HEK293 (cell line): ENCODE measurements around the gene TXN2.

Source experiments
- CTCF ChIA-PET: fragments of 350-600 bp; formaldehyde crosslinking; extraction: SDS; loops from one replicate; lab custom pipeline; 2021; ENCODE audit warnings: antibody characterized with exemption; lab: Yijun Ruan, JAX
- POLR2A ChIA-PET: fragments of 300-600 bp; formaldehyde crosslinking; extraction: SDS; loops from one replicate; lab custom pipeline; 2020; ENCODE audit warnings: antibody characterized with exemption, inconsistent platforms; lab: Yijun Ruan, JAX
- H3K27ac ChIP-seq: fragments of 200-500 bp; sonication (Bioruptor generic); 2 replicates; pipeline ENCODE4 v1.5.1; 2014; ENCODE audit warnings: low read depth, low read length, control low read depth, inconsistent platforms; ENCODE audit errors: extremely low read depth
- H3K36me3 ChIP-seq, 2 experiments: fragments of 200-500 bp in 1 of 2; sonication (Bioruptor generic) in 1 of 2; 1 replicate in 1 of 2; 2 replicates in 1 of 2; pipeline ENCODE4 v1.5.1; 2014 to 2017; ENCODE audit warnings: inconsistent platforms in 2 of 2, low read length in 2 of 2; ENCODE audit not compliant: control insufficient read depth in 2 of 2, insufficient read depth in 1 of 2
- H3K4me1 ChIP-seq: fragments of 200-500 bp; sonication (Bioruptor generic); 2 replicates; pipeline ENCODE4 v1.5.1; 2014; ENCODE audit warnings: mild to moderate bottlenecking, low read length, inconsistent platforms; ENCODE audit not compliant: control insufficient read depth, insufficient read depth
- H3K4me3 ChIP-seq: 2 replicates; pipeline ENCODE4 v1.5.1; 2011; ENCODE audit warnings: low read depth, mild to moderate bottlenecking, control low read depth, low read length, moderate library complexity
- H3K9me3 ChIP-seq: fragments of 200-500 bp; sonication (Bioruptor generic); 2 replicates; pipeline ENCODE4 v1.5.1; 2014; ENCODE audit warnings: low read depth, low read length, inconsistent platforms; ENCODE audit not compliant: control insufficient read depth, insufficient read depth
- SCRT2 ChIP-seq: fragments of 450-650 bp; formaldehyde crosslinking; IDR thresholded peaks from 2 replicates; pipeline ENCODE4 v1.5.1; 2016; ENCODE audit warnings: missing biosample characterization, missing genetic modification characterization
- YY2 ChIP-seq: fragments of 450-650 bp; formaldehyde crosslinking; IDR thresholded peaks from 2 replicates; pipeline ENCODE4 v1.5.1; 2016; ENCODE audit warnings: missing biosample characterization, missing genetic modification characterization
- ZBTB17 ChIP-seq: fragments of 450-650 bp; formaldehyde crosslinking; IDR thresholded peaks from 2 replicates; pipeline ENCODE4 v1.5.1; 2016; ENCODE audit warnings: missing biosample characterization, missing genetic modification characterization
- ZBTB8A ChIP-seq: fragments of 450-650 bp; formaldehyde crosslinking; IDR thresholded peaks from 2 replicates; pipeline ENCODE4 v1.5.1; 2016; ENCODE audit warnings: missing biosample characterization, missing genetic modification characterization
- ZNF37A ChIP-seq: fragments of 450-650 bp; IDR thresholded peaks from 2 replicates; pipeline ENCODE4 v1.5.1; 2018; ENCODE audit warnings: missing biosample characterization, missing genetic modification characterization
- ZNF404 ChIP-seq: fragments of 450-650 bp; formaldehyde crosslinking; IDR thresholded peaks from 2 replicates; pipeline ENCODE4 v1.5.1; 2017; ENCODE audit warnings: missing biosample characterization, missing genetic modification characterization
- ZNF510 ChIP-seq: fragments of 450-650 bp; formaldehyde crosslinking; IDR thresholded peaks from 2 replicates; pipeline ENCODE4 v1.5.1; 2018; ENCODE audit warnings: mild to moderate bottlenecking, missing genetic modification characterization, missing biosample characterization; ENCODE audit not compliant: insufficient replicate concordance
- ZNF585B ChIP-seq: fragments of 450-650 bp; formaldehyde crosslinking; IDR thresholded peaks from 2 replicates; pipeline ENCODE4 v1.5.1; 2016; ENCODE audit warnings: missing biosample characterization, missing genetic modification characterization
- ZNF596 ChIP-seq: fragments of 450-650 bp; IDR thresholded peaks from 2 replicates; pipeline ENCODE4 v1.5.0; 2018; ENCODE audit warnings: missing biosample characterization, mild to moderate bottlenecking, missing genetic modification characterization, moderate library complexity
- ZNF600 ChIP-seq: fragments of 450-650 bp; formaldehyde crosslinking; IDR thresholded peaks from 2 replicates; pipeline ENCODE4 v1.5.1; 2016; ENCODE audit warnings: missing biosample characterization, missing genetic modification characterization
- ZNF660 ChIP-seq: fragments of 450-650 bp; IDR thresholded peaks from 2 replicates; pipeline ENCODE4 v1.5.1; 2018; ENCODE audit warnings: missing biosample characterization, mild to moderate bottlenecking, missing genetic modification characterization
- ZNF791 ChIP-seq: fragments of 450-650 bp; formaldehyde crosslinking; IDR thresholded peaks from 2 replicates; pipeline ENCODE4 v1.5.1; 2016; ENCODE audit warnings: missing biosample characterization, missing genetic modification characterization
- ZXDB ChIP-seq: fragments of 450-650 bp; formaldehyde crosslinking; IDR thresholded peaks from 2 replicates; pipeline ENCODE4 v1.5.1; 2016; ENCODE audit warnings: missing biosample characterization, missing genetic modification characterization
- TF ChIP-seq, protein P1 (sequence below): fragments of 450-650 bp; formaldehyde crosslinking; IDR thresholded peaks from 2 replicates; pipeline ENCODE4 v1.5.1; 2016; ENCODE audit warnings: missing biosample characterization, missing genetic modification characterization
- TF ChIP-seq, protein P2 (sequence below): fragments of 450-650 bp; formaldehyde crosslinking; IDR thresholded peaks from 2 replicates; pipeline ENCODE4 v1.5.1; 2016; ENCODE audit warnings: missing biosample characterization, missing genetic modification characterization
- TF ChIP-seq, protein P3 (sequence below): fragments of 450-650 bp; formaldehyde crosslinking; IDR thresholded peaks from 2 replicates; pipeline ENCODE4 v1.5.1; 2016; ENCODE audit warnings: missing biosample characterization, missing genetic modification characterization, low read depth
- TF ChIP-seq, protein P4 (sequence below): fragments of 450-650 bp; formaldehyde crosslinking; IDR thresholded peaks from 2 replicates; pipeline ENCODE4 v1.5.1; 2016; ENCODE audit warnings: missing biosample characterization, missing genetic modification characterization

TXN2 gene

DNA sequence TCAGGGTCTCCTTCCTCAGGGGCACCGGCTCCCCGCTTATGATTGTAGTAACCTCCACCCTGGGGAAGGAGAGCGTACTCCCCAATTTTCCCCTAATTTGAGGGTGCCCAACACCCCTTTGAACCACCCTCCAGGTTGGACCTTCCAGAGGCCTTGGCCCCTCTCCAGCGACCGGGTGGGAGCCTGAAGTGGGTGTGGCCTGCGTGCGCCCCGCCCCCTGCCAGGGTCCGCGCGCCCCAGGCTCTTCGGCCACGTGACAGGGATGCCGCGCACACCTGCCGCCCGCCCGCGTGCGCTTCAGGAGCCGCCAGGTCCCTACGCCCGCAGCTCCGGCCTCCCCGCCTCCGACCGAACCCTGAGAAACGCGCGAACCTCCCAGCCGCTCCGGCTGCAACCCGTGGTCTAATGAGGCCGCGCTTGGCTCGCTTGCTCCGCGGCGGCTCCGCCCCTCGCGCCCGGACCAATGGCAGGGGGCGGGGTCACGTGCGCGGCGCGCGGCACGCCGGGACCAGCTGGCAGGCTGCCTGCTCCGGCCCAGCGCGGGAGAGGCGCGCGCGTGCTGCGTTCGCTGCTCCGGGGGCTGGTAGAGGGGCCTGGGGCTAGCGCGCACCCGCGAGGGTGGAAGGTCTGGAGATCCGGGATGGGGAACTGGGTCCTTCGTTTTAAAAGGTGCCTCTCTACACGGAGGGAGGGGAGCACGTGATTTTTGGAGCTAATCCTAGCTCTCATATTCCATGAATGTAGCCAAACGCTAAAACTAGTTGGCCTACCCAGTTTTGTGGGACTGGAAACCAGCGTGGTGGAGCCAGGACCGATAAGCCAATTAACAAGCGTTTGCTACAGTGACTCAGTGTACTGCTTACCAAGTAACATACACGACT is 25.4 kb upstream of the TXN2 start, which contains the start of gene FOXRED2 (continued):
- TF ChIP-seq ZNF37A (tag by site-specific recombination): no peak
- TF ChIP-seq ZNF596 (tag by site-specific recombination): peak; percentile 37; the same call in 1 of the 2 replicates

DNA sequence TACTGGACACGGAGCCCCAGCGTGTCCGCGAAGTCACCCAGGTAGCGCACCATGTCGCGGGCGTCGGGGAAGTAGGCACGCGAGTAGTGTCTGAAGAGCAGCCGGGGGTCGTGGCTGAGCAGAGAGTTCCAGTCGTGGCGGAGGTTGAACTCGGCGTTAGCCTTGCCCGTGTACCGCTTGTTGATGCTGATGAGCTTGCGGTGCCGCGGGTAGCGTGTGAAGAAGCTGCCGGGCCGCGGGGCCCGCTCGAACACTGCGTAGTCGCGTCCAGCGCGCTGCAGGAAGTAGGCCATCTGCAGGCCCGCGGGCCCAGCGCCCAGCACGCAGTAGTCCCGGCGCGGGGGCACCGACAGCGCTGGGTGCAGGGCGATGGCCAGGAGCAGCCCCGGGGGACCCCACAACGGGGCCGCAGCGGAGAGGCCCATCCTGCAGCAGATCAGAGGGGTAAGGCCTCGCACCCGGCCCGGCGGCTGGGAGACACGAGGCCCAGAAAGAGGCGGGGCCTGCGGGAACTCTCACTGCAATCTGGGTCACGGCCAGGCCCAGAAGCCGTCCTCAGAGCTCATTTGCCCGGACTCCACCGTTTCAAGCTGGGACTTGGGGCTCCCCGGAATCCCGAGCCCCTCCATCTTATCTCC is 24.7 kb upstream of the TXN2 start:
- H3K4me1 ChIP-seq: peaks cover 3% of the 10 kb centered on the region; the same call in 1 of the 2 replicates
- peak overlapping the region; percentile 58 for H3K4me3 ChIP-seq
- H3K27ac ChIP-seq: peak overlapping the region; percentile 85
- ChIA-PET POLR2A (interaction anchor here (1.0 to 5.9 kb wide), 8 partner anchors 9 to 267 kb away, joined by 3 to 35 read pairs (median 6); partner anchors contain the start of genes APOL2, EIF3D and TXN2), CTCF (no interaction called here)
- TF ChIP-seq ZXDB (0 out of 2 replicates have a peak, but pooled peaks have one; percentile 11), ZNF585B (tag by site-specific recombination) (no peak), ZBTB8A (peak; percentile 75)
- peaks cover 20 to 64% of the 10 kb centered on the region in 2 experiments for H3K36me3 ChIP-seq
- H3K9me3 ChIP-seq: no peaks in the 10 kb centered on the region

DNA sequence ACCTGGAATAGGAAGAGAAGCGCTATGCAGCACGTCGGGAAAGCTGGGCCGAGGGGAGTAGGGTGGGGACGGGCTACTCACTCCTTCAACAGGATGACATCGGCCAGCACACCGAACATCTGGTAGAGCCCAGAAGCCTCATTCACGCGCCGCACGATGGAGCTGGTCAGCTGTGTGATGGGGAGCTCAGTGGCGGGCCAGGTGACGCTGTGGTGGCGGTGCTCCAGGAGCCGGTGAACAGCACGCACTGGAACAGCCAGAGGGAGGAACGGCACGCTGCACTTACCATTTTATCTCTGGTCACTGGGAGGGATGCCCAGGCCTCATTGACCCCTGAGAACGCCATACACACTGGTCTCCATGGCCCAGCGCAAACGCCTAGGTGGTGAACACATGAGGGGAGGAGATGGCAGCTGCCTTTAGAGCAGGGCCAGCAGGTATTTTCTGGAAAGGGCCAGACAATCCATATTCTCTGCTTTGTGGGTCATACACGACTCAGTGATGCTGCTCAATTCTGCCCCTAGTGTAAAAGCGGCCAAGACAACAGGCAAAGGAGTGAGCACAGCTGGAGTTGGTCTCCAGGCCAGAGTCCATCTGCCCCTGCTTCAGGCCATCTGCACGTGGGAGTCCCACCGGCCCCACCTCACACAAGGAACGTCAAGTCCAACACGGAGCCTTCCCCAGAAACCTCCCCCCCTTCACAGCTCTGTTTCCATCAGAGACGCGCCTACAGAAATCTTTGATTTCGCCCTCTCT is 16.6 kb upstream of the TXN2 start:
- TF ChIP-seq ZBTB17 (tag by site-specific recombination) (no peak), ZNF510 (tag by site-specific recombination) (no peak), ZNF791 (tag by site-specific recombination) (no peak), ZNF660 (tag by site-specific recombination) (no peak), ZNF600 (tag by site-specific recombination) (no peak)
- TF ChIP-seq, protein P1, sequence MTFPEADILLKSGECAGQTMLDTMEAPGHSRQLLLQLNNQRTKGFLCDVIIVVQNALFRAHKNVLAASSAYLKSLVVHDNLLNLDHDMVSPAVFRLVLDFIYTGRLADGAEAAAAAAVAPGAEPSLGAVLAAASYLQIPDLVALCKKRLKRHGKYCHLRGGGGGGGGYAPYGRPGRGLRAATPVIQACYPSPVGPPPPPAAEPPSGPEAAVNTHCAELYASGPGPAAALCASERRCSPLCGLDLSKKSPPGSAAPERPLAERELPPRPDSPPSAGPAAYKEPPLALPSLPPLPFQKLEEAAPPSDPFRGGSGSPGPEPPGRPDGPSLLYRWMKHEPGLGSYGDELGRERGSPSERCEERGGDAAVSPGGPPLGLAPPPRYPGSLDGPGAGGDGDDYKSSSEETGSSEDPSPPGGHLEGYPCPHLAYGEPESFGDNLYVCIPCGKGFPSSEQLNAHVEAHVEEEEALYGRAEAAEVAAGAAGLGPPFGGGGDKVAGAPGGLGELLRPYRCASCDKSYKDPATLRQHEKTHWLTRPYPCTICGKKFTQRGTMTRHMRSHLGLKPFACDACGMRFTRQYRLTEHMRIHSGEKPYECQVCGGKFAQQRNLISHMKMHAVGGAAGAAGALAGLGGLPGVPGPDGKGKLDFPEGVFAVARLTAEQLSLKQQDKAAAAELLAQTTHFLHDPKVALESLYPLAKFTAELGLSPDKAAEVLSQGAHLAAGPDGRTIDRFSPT (tag by site-specific recombination): no peak
- TF ChIP-seq, all 188 proteins: peak for 0
- CTCF ChIA-PET: interaction anchor here (0.6 to 1.2 kb wide), 3 partner anchors 12 to 193 kb away, joined by 3 to 7 read pairs (median 4); no protein-coding TSS in a partner anchor
- POLR2A ChIA-PET: no interaction called here
- Histone ChIP-seq H3K4me1 (no peaks in the 10 kb centered on the region), H3K9me3 (no peaks in the 10 kb centered on the region), H3K4me3 (no peak overlapping the region), H3K27ac (no peak overlapping the region), H3K36me3 (peaks cover 40 to 95% of the 10 kb centered on the region in 2 experiments)

DNA sequence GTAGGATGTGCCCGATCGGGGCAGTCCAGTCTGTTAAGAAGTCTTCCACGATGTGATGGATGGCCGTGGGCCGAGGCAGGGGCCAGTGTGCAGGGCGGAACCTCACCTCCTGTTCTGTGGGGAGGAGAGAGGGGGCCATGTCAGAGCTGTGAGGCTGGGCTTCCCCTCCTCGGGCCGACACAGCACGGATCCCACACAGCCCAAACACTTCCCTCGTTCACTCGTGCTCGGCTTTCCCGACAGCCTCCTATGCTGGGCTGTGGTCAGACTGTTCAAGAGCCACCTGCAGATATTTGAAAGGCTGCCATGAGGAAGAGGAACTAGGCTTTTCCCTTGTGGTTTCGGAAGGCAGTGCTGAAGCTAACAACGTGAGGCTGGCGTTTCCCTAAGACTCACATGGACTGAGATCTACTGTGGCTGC is 12.3 kb upstream of the TXN2 start:
- H3K4me3 ChIP-seq: no peak overlapping the region
- H3K27ac ChIP-seq: no peak overlapping the region
- H3K4me1 ChIP-seq: no peaks in the 10 kb centered on the region
- peaks cover 28 to 96% of the 10 kb centered on the region in 2 experiments for H3K36me3 ChIP-seq
- CTCF ChIA-PET: interaction anchor here (0.7 to 1.4 kb wide), 3 partner anchors 11 to 217 kb away, joined by 3 to 4 read pairs (median 4); no protein-coding TSS in a partner anchor
- TF ChIP-seq YY2 (tag by site-specific recombination) (no peak), ZNF660 (tag by site-specific recombination) (no peak), ZXDB (no peak), SCRT2 (tag by site-specific recombination) (no peak), ZNF404 (no peak)
- TF ChIP-seq, protein P2, sequence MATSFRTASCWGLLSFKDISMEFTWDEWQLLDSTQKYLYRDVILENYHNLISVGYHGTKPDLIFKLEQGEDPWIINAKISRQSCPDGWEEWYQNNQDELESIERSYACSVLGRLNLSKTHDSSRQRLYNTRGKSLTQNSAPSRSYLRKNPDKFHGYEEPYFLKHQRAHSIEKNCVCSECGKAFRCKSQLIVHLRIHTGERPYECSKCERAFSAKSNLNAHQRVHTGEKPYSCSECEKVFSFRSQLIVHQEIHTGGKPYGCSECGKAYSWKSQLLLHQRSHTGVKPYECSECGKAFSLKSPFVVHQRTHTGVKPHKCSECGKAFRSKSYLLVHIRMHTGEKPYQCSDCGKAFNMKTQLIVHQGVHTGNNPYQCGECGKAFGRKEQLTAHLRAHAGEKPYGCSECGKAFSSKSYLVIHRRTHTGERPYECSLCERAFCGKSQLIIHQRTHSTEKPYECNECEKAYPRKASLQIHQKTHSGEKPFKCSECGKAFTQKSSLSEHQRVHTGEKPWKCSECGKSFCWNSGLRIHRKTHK (tag by site-specific recombination): no peak
- TF ChIP-seq, protein P3, sequence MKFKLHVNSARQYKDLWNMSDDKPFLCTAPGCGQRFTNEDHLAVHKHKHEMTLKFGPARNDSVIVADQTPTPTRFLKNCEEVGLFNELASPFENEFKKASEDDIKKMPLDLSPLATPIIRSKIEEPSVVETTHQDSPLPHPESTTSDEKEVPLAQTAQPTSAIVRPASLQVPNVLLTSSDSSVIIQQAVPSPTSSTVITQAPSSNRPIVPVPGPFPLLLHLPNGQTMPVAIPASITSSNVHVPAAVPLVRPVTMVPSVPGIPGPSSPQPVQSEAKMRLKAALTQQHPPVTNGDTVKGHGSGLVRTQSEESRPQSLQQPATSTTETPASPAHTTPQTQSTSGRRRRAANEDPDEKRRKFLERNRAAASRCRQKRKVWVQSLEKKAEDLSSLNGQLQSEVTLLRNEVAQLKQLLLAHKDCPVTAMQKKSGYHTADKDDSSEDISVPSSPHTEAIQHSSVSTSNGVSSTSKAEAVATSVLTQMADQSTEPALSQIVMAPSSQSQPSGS (tag by site-specific recombination): no peak
- TF ChIP-seq, protein P4, sequence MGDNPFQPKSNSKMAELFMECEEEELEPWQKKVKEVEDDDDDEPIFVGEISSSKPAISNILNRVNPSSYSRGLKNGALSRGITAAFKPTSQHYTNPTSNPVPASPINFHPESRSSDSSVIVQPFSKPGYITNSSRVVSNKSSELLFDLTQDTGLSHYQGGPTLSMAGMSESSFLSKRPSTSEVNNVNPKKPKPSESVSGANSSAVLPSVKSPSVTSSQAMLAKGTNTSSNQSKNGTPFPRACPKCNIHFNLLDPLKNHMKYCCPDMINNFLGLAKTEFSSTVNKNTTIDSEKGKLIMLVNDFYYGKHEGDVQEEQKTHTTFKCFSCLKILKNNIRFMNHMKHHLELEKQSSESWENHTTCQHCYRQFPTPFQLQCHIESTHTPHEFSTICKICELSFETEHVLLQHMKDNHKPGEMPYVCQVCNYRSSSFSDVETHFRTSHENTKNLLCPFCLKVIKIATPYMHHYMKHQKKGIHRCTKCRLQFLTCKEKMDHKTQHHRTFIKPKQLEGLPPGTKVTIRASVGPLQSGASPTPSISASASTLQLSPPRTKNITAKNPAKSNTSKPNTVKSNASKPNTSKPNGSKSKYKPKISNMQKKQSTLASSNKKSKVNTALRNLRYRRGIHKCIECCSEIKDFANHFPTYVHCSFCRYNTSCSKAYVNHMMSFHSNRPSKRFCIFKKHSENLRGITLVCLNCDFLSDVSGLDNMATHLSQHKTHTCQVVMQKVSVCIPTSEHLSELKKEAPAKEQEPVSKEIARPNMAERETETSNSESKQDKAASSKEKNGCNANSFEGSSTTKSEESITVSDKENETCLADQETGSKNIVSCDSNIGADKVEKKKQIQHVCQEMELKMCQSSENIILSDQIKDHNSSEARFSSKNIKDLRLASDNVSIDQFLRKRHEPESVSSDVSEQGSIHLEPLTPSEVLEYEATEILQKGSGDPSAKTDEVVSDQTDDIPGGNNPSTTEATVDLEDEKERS (tag by site-specific recombination): no peak
- TF ChIP-seq, all 188 proteins: peak for 0
- POLR2A ChIA-PET: interaction anchor here (0.6 to 4.1 kb wide), 4 partner anchors 12 to 133 kb away, joined by 3 to 17 read pairs (median 6); partner anchors contain the start of genes FOXRED2 and TXN2
- H3K9me3 ChIP-seq: no peaks in the 10 kb centered on the region
